ENCODE data around the gene OAS1.
A peak's percentile ranks its signal among the peaks of the same experiment; 100 is the strongest.

Gene OAS1

DNA sequence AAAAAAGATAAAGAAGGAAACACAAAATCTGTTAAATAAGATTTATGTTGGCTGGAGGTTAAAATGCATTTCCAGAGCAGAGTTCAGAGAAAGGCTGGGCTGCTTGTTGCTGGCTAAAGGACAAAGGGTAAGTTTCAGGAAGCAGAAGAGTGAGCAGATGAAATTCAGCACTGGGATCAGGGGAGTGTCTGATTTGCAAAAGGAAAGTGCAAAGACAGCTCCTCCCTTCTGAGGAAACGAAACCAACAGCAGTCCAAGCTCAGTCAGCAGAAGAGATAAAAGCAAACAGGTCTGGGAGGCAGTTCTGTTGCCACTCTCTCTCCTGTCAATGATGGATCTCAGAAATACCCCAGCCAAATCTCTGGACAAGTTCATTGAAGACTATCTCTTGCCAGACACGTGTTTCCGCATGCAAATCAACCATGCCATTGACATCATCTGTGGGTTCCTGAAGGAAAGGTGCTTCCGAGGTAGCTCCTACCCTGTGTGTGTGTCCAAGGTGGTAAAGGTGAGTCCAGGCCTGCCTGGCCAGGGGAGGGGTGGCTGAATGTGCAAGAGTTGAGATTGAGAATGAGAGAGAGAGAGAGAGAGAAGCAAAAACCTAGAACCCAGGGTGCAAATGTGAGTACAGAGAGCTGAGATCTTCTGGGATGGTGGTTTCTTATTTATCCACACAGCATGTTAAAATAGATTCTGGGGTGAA, at the start of gene OAS1:
TSS of gene OAS1 (plus strand) at position 251 of the 703 bp plus-strand sequence. CDS start at position 329, 78 bp downstream.
- DNase-seq = peak; percentile 26 to 37

DNA sequence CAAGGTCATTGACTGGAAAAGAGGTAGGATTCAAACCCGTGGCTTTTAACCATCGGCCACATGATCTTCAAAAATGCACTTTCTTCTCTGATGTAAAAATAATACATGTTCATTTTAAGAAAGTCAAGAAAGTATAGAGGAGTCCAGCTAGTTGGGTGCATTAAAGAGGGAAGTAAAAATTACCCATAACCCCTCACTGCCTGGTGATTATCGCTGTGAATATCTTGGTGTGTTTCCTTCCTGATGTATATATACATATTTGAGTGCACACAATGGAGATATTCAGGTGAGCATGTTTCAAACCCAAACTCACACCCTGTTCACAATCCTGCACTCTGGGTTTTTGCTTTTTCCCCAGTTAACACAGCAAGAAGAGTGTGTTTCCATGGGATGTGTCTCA, 47.5 kb upstream of the OAS1 start:
- no peak for DNase-seq

DNA sequence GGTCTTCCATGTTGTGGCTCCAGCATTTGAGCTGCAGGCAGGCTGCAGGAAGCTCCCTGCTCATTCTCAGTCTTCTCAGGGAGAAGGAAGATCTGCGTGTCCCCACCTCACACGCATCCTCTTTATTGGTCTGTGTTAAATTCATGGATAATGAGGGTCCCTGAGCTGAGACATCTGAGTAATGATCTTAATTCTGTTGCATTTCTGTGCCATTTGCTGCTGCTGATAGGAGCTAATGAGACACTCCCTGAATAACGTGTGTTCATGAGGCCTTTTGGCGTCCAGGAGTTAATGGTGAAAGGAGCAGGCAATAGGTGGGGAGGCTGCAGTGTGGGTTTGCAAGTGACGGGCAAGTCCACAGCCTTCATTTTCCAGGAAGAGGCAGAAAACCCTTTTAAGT, 46.6 kb upstream of the OAS1 start:
- no peak for DNase-seq

DNA sequence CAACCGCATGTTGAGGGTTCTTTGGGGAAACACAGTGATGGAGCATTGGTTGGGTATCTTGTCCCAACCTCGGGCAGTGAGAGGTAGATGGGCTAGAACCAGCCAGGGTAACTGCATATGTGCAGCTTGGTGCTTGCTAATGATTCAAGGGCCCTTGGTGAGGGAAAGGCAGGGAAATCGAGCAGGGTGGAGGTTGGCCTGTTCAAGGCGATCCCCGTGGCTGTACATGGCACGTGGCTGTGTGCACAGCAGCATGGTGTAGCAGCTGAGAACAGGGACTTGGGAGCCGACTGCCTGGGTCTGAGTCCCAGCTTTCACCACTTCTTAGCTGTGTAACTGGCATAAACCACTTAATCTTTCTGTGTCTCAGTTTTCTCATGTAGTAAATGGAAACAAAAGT, 45.5 kb upstream of the OAS1 start:
- DNase-seq = no peak

DNA sequence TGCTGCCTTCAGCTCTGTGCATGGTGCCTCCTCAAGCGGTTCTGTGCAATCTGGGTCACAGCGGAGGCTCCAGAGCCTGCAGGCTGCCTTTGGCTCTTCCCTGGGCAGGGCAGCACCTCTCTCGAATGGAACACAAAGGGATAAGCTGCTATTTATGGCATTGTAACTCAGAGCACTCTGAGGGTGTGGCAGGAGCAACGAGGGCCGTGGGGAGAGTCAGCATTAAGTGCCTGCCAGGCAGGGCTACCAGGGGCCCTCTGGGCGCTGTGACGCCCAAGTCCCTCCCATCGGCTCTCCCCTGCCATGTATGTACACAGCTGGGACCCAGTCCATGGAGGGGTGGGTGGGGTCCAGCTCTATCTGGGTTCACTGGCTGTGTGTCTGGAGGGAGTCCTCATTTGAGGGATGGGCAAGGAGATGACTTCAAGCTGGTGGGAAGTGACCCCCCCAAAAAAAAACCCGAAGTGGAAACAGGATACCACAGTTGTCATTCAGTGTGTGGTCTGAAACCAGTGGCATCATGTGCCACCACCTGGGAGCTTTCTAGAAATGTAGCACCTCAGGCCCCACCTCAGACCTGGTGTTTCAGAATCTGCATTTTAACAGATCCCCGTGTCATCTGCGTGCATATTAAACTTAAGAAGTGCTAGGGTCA, 44.0 kb upstream of the OAS1 start:
- no peak for DNase-seq

DNA sequence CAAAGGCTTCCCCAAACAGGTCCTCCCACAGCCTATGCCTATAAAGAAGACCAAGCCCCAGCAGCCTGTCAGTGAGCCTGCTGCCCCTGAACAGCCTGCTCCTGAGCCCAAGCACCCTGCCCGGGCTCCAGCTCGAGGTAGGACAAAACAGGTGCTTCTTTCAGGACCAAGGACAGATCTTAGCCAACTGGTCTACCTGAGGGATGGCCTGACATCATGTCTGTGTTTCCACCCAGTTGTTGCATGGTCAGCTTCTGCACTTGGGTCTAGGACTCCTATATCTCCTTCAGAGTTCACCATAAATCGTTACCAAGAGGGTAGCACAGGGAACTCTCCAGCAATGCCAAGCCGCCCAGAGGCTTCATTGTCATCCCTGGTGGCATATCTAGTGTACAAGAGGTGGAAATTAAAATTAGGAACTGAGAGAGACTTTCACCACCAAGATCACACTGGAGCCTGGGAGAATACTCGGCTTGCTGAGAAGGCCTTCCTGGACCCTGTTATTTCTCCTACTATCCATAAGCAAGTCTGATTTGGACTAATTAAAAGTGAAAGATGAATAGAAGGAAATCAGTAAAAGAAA, 38.2 kb upstream of the OAS1 start:
- no peak for DNase-seq

DNA sequence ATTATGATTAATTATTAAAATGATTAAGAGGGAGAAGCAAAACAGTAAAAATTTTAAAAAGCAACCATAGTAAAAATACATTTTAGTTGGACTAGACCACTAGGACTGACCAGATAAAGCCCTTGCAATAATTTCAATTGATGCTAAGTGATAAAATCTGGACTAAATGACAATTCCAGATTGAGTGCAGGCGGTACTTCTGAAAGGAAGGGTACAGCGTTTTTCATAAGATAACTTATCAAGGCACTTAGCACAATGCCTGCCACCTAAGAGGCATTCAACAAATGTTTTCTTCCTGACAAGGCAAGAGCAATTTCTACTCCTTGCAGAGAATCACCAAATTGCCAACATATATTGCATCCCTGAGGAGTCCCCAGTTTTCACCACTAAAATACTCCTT, 37.7 kb upstream of the OAS1 start:
- no peak for DNase-seq

DNA sequence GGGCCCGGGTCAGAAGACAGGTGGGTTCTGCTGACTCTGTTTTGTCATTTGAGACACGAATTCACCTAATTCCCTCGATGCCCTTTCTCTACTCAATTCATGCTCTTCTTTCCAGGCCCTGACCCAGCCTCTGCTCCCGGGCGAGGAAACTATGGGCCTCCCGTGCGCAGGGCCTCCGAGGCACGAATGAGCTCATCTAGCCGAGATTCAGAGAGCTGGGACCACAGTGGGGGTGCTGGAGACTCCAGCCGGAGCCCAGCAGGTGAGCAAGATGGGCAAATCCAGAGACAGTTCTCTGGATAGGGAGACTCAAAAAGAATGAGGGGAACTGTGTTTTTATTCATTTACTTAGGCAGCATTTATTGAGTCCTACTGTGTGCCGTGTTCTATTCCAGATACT, 37.0 kb upstream of the OAS1 start:
- no peak for DNase-seq

DNA sequence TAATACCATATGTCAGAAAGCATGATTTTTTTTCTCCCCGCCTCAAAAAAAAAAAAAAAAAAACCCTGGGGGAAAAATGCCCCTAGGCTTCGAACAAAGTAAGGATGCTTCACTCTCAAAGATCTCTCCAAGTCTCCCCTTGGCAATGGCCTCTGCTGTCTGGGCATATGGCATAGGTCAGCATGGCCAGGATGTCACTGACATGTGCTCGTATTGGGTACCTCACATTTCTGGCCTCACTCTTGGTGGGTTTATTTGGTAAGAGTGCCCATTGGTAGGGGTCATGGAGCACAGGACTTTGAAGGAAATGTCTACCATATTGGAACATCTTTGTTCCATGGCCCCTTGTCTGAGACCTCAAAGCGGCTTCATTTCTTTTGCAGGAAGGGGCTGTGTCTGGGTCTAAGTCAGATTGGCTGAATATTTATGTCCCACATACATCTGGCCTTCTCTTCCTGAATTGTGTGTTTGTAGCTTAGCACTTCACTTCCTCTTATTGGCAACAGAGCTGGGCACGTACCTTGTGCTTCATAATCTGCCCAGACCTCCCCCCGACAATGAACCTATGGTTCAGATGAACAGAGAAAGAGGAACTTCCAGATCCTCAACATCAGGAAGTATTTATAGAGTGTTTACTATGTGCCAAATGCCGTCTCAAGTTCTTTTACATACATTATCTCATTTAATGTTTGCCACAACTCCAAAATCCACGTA, 36.3 kb upstream of the OAS1 start:
- no peak for DNase-seq

DNA sequence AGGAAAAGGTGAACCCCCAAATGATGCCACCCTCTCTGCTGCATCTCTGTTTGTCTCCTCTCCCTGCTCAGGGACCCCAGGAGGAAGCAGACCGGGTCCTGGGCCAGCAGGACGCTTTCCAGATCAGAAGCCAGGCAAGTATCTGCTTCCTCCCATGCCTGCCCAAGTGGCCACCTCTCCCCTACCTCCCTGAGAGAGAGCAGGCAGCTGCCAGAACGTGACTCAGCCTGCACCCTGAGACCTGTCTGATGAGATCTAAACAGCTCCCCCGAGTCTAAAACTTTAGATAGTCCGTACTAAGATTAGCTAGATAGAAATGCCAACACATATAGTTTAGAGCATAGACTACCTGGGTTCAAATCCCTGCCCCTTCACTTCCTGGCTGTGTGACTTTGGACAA, 31.2 kb upstream of the OAS1 start:
- no peak for DNase-seq

DNA sequence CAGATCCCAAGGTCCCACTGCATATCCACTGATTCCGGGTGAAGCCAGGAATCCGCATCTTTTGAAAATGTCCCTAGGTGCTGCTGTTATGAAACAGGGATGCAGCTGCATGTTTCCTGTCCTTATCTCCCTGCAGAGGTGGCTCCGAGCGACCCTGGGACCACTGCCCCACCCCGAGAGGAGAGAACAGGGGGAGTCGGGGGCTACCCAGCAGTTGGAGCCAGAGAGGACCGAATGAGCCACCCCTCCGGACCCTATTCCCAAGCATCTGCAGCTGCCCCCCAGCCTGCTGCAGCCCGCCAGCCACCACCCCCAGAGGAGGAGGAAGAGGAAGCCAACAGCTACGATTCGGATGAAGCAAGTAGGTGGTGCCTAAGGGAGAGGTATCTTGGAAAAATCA, 30.3 kb upstream of the OAS1 start:
- DNase-seq = no peak

DNA sequence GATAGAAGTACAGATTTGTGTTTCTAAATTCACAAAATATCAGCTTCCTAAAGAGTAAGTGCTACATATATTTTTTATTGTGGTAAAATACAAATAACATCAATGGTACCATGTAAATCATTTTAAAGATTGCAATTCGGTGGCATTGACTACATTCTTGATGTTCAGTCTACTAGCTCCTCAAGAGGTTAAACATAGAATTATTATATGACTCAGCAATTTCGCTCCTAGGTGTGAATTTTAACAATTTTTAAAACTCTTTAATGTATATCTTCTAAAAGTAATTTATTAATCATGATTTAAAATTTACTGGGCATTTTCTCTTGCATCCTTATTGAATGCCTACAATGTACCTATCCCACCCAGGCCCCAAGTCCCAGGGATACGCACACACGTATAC, 29.8 kb upstream of the OAS1 start:
- no peak for DNase-seq

DNA sequence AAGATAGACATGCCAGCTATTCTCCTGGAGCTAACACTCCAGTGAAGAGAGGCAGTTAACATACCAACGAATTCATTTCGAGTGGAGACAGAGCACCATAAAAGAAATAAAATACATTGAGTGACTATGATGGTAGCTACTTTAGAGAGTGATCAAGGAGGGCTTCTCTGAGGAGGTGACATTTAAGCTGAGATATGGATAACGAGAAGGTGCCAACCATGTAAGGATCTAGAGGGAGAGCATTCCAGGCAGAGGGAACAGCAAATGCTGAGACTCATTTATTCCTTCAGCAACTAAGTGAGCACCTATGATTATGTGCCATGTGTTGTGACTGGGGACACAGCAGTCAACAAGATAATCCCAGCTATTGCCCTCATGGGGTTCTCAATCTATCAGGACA, 28.3 kb upstream of the OAS1 start:
- DNase-seq = no peak

DNA sequence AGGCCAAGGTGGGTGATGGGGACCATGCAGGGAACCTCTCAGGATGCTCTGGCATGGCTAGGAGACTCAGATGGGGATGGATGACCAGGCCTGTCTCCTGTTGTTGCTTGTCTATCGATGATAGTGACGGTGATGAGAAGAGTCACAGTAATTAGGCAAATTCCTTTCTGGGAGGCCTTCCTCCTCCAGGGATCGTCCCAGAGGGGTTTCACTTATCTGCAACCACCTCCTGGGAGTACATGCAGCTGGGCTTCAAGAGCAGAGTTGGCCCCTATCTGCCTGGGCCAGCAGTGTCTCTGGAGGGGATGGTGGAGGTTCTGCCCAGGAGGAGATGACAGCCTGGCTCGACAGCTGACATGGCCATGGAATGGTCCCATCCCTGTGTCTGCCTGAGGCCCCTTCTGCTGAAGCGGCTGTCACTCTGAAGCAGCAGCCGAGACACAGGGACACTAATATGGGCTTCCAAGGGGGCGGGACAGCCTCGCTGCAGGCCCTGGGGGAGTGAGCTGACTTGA, 27.5 kb upstream of the OAS1 start:
- DNase-seq = no peak

DNA sequence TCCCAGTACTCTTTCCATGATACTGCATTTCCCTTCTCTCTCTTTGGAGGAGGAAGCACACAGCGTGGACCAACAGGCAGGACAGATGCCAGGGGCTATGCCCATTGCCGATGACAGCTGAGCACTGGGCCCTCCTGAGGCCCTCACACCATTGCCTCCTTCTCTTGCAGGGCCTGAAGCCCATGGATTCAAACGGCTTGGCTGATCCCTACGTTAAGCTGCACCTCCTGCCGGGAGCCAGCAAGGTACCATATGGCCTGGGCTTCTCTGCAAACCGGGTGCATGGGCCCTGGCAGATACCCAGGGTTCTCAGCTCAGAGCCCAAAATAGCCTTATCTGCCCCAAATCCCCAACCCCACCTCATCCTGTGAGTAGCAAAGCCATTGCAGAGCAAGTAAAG, 25.2 kb upstream of the OAS1 start:
- DNase-seq = no peak

DNA sequence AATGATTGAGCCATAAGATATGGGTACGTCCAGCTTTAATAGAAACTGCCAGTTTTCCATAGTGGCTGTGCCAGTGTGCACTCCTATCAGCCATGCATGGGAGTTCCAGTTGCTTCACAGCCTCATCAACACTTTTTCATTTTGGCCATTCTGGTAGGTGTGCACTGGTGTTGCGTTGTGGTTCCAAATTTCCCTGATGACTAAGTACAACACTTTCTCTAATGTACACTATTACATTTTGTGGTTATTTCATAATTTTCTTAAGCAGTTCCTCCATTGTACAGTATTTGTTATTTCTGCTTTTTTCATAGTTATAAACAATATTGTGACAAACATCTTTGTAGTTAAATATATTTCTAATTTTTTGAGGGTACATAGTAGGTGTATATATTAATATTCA, 21.5 kb upstream of the OAS1 start:
- DNase-seq = no peak

DNA sequence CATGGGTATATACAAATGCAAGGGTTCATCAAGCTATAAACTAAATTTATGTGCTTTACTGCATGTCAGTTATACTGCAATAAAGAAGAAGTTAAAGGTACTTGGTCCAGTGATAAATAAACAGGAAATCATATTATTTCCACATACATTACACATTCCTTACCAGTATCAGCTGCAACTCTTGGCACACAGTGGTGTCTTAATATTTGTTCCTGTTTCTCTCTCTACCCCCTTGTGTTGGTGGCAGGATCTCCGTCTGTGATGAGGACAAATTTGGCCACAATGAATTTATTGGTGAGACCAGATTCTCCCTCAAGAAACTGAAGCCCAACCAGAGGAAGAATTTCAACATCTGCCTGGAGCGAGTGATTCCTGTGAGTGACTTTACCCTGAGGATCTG, 19.2 kb upstream of the OAS1 start:
- DNase-seq = no peak

DNA sequence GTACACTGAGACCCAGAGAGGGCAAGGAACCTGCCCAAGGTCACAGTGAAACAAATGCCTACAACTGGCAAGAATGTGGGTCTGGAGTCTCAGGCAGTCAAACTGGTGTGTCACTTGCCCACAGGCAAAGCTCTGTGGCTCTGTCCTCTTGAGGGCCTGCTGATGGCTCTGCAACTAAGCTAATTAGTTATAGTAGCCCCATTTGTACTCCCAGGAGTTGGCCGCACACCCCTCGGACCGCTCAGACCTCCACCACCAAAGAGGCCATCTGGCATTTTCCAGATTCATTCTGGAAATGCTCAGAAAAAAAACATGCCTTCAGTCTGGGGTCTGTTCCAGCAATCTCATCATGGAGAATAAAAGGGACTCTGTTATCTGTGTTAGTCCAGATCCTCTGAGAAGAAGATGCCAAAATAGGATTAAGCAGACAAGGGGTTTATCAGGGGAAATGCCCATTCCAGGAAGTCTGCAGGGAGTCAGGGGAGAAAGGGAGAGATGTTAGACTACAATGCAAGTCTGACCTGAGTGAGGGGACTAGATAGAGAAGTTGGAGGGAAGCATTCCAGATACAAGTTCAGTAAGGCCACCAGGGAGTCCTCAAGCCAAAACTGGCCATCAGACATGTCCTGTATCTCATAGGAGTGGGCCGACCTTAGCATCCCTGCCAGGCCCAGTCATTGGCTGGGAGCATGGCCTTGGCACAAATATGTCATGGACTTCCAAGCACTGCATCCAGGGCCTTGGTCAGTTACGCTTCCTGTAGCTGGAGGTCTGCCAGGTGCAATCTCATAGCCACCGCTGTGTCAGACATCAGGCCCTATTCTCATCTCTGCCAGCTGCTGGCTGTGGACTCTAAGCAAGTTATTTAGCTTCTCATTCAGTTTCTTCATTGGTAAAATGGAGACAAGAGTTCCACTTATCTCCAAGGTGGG, 15.4 kb upstream of the OAS1 start:
- DNase-seq = no peak

DNA sequence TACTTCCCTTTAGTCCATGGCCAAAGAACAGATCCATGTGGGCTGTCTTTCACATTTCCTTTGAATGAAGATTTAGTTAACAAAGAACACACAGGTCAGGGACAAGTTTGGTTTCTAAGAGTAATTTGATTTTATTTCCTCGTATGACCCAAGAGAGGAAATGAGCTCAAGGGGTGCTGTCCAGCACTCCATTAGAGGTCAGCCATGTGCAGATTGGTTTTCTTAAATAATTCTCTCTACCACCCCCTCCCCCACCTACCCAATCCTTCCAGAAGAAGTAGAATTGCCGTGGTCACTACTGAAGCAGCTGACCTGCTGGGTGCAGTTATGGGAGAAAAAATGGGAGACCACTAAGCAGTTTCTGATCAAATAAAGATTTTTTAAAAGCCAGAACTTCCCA, 13.9 kb upstream of the OAS1 start:
- DNase-seq = no peak

DNA sequence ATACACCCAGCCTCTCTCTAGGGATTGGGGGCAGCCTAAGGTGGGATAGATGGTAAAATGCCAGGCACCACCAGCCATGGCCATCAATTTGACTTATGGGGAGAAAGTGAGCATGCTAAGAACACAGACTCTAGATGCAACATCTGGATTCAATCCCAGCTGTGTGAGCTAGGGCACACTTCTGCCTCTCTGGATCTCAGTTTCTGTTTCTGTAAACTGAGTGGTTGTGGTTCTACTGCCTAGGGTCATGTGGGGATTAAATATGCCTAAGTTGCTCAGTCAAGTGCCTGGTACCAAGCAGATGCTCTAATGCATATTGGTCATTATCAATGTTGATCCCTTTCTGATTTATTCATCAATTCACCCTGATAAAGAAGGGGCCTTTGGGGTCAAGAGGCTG, 12.6 kb upstream of the OAS1 start:
- DNase-seq = no peak

DNA sequence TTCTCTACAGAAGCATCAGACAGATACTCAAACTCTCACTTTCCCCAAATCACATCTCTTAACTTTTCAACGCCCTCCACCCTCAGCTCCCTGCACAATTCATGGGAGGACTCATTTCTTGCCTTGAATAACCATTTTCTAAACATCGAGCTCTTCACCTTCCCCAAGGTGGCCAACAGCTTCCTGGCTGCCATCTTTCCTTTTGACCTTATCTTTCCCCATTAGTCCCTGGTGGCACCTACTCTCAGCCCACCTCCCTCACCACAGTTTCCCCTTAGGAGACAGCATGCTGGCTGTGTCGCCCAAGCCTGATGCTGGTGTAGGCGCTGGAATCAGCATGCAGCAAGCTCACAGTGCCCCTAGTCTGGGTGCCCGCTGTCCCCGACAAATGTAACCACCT, 8.4 kb upstream of the OAS1 start:
- no peak for DNase-seq

DNA sequence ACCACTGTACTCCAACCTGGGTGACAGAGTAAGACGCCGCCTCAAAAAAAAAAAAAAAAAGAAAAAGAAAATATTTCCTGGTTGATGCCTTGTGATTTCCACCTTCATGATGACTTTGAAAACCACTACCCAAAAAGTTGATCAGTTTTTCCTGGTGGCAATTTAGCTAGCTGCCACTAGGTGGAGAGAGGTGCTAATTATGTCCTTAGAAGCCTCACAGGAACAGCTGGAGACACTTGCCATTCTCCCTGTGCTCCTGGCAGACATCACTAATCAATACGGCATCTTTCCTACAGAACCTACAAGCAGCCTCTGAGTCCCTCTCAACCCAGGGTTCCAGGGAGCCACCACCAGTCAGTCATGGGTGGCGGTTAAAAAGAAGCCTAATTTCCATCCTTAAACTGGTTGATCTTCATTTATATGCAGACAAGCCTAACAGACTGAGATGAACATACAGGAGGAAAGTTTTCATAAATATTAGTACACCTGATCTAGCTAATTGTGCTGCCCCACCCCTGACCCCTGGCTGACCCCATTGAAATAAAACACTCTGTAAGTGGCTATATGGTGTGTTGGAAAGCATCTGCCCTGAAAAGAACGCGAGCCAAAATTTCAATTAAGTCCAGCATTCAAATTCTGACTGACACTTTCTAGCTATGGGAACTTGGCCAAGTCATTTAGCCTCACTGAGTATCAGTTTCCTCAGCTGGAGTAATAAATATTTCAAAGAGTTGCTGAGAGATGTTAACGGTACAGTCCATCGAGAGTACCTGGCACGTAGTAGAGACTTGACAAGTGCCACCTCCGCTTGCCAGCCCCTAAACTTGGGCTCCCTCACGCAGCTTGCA, 6.2 kb upstream of the OAS1 start:
- peak; percentile 30 to 65 for DNase-seq

Data from NCI-H526 (cell line).